Glutamatergic neuron (in vitro differentiated cells): ENCODE measurements around the gene SPOCK1. TPM values are rescaled to one million over a fixed set of nuclear protein-coding genes. Genes with fewer than 3 reads are reported as not detected.

Source experiments
- DNase-seq: peaks from one replicate; pipeline ENCODE4 v3.0.0; 2022
- H3K27ac Mint-ChIP-seq: one replicate; pipeline ENCODE4 v1.8.0; 2020; ENCODE audit warnings: mild to moderate bottlenecking, mixed read lengths, inconsistent platforms; ENCODE audit not compliant: unreplicated experiment
- H3K27me3 Mint-ChIP-seq: one replicate; pipeline ENCODE4 v1.8.0; 2020; ENCODE audit warnings: mild to moderate bottlenecking, moderate library complexity, mixed read lengths, inconsistent platforms; ENCODE audit not compliant: unreplicated experiment
- H3K36me3 Mint-ChIP-seq: one replicate; pipeline ENCODE4 v1.8.0; 2020; ENCODE audit warnings: mild to moderate bottlenecking, mixed read lengths, inconsistent platforms; ENCODE audit not compliant: unreplicated experiment
- H3K4me1 Mint-ChIP-seq: one replicate; pipeline ENCODE4 v1.8.0; 2020; ENCODE audit warnings: mild to moderate bottlenecking, low read depth, mixed read lengths, inconsistent platforms; ENCODE audit not compliant: unreplicated experiment
- H3K4me3 Mint-ChIP-seq: one replicate; pipeline ENCODE4 v1.8.0; 2020; ENCODE audit warnings: mild to moderate bottlenecking, mixed read lengths, inconsistent platforms; ENCODE audit not compliant: unreplicated experiment
- H3K9me3 Mint-ChIP-seq: one replicate; pipeline ENCODE4 v1.8.0; 2020; ENCODE audit warnings: mild to moderate bottlenecking, moderate library complexity, mixed read lengths, inconsistent platforms; ENCODE audit not compliant: unreplicated experiment
- CTCF ChIP-seq: fragments of 200-600 bp; sonication (generic); IDR thresholded peaks from one replicate; pipeline ENCODE4 v1.5.0; 2021; ENCODE audit not compliant: partially characterized antibody, unreplicated experiment
- total RNA-seq: library from RNA; stranded (reverse); fragmentation: NEBNext Ultra II Directional; extraction: Animal tissue kit (Norgen Biotek cat#: 25700); gene quantifications from one replicate; pipeline ENCODE4 v1.2.1, GENCODE V29; 2021; ENCODE audit not compliant: unreplicated experiment

The SPOCK1 gene
- total RNA-seq, 1 donor from 2014 or later = 25.4 TPM

- H3K36me3 Mint-ChIP-seq = no peaks in the 10 kb centered on the region
- peaks cover 2% of the 10 kb centered on the region for H3K9me3 Mint-ChIP-seq
- peaks cover 3% of the 10 kb centered on the region for H3K27me3 Mint-ChIP-seq
- no peak for TF ChIP-seq CTCF
- H3K4me3 Mint-ChIP-seq = no peak overlapping the region
- DNase-seq = peak; percentile 22
- H3K4me1 Mint-ChIP-seq = peaks cover 3% of the 10 kb centered on the region
- H3K27ac Mint-ChIP-seq = no peak overlapping the region
These were observed 57.6 kb downstream of the SPOCK1 start for GRCh38 chr5:137441476-137441875.

- H3K4me1 Mint-ChIP-seq = no peaks in the 10 kb centered on the region
These were observed 58.3 kb downstream of the SPOCK1 start for GRCh38 chr5:137440795-137441194.

GRCh38 chr5:137439645-137440044 is 59.5 kb downstream of the SPOCK1 start:
- Mint-ChIP-seq H3K9me3 (peaks cover 2% of the 10 kb centered on the region), H3K4me3 (no peak overlapping the region), H3K27ac (no peak overlapping the region), H3K36me3 (no peaks in the 10 kb centered on the region), H3K27me3 (peaks cover 3% of the 10 kb centered on the region), H3K4me1 (no peaks in the 10 kb centered on the region)
- TF ChIP-seq CTCF = no peak
- no peak for DNase-seq

More at GRCh38 chr5:137440795-137441194, 58.3 kb downstream of the SPOCK1 start:
- DNase-seq = no peak
- Mint-ChIP-seq H3K27me3 (peaks cover 3% of the 10 kb centered on the region), H3K27ac (no peak overlapping the region), H3K4me3 (no peak overlapping the region), H3K36me3 (no peaks in the 10 kb centered on the region), H3K9me3 (peaks cover 2% of the 10 kb centered on the region)
- no peak for TF ChIP-seq CTCF

GRCh38 chr5:137438932-137439331 is 60.2 kb downstream of the SPOCK1 start:
- no peaks in the 10 kb centered on the region for H3K36me3 Mint-ChIP-seq
- H3K27ac Mint-ChIP-seq = no peak overlapping the region
- TF ChIP-seq CTCF = no peak
- H3K9me3 Mint-ChIP-seq = no peaks in the 10 kb centered on the region
- no peak for DNase-seq
- no peaks in the 10 kb centered on the region for H3K27me3 Mint-ChIP-seq
- H3K4me3 Mint-ChIP-seq = no peak overlapping the region
- no peaks in the 10 kb centered on the region for H3K4me1 Mint-ChIP-seq

GRCh38 chr5:137437774-137438173 is 61.4 kb downstream of the SPOCK1 start:
- no peak for DNase-seq
- no peaks in the 10 kb centered on the region for H3K9me3 Mint-ChIP-seq
- H3K4me3 Mint-ChIP-seq = no peak overlapping the region
- H3K4me1 Mint-ChIP-seq = no peaks in the 10 kb centered on the region
- H3K27me3 Mint-ChIP-seq = no peaks in the 10 kb centered on the region
- TF ChIP-seq CTCF = no peak
- no peaks in the 10 kb centered on the region for H3K36me3 Mint-ChIP-seq
- no peak overlapping the region for H3K27ac Mint-ChIP-seq
